ENCODE data around the gene CDH4. TPM values are rescaled to one million over a fixed set of nuclear protein-coding genes. Genes with fewer than 3 reads are reported as not detected.

Gene CDH4
- total and polyA plus RNA-seq, 2 of the 8 experiments (the other 6 are each of a cell fraction or from before 2014, with no cell fraction given) = 4.3 to 7.9 TPM

DNA sequence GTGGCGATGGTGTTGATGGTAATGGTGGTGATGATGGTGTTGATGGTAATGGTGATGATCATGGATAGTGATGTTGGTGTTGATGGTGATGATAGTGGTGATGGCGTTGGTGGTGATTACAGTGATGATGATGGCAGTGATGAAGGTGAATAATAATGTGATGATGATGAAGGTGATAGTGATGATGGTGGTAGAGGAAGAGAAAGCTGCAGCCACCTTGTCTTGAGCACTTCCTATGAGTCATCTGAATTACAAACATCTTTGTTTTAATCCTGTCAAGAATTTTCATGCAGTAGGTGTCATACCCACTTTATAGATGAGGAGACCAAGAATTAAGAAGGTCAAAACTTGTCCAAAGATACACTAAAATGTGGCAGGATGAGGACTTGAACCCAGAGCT, 571.2 kb downstream of the CDH4 start (continued):
- TF ChIP-seq, protein P1, sequence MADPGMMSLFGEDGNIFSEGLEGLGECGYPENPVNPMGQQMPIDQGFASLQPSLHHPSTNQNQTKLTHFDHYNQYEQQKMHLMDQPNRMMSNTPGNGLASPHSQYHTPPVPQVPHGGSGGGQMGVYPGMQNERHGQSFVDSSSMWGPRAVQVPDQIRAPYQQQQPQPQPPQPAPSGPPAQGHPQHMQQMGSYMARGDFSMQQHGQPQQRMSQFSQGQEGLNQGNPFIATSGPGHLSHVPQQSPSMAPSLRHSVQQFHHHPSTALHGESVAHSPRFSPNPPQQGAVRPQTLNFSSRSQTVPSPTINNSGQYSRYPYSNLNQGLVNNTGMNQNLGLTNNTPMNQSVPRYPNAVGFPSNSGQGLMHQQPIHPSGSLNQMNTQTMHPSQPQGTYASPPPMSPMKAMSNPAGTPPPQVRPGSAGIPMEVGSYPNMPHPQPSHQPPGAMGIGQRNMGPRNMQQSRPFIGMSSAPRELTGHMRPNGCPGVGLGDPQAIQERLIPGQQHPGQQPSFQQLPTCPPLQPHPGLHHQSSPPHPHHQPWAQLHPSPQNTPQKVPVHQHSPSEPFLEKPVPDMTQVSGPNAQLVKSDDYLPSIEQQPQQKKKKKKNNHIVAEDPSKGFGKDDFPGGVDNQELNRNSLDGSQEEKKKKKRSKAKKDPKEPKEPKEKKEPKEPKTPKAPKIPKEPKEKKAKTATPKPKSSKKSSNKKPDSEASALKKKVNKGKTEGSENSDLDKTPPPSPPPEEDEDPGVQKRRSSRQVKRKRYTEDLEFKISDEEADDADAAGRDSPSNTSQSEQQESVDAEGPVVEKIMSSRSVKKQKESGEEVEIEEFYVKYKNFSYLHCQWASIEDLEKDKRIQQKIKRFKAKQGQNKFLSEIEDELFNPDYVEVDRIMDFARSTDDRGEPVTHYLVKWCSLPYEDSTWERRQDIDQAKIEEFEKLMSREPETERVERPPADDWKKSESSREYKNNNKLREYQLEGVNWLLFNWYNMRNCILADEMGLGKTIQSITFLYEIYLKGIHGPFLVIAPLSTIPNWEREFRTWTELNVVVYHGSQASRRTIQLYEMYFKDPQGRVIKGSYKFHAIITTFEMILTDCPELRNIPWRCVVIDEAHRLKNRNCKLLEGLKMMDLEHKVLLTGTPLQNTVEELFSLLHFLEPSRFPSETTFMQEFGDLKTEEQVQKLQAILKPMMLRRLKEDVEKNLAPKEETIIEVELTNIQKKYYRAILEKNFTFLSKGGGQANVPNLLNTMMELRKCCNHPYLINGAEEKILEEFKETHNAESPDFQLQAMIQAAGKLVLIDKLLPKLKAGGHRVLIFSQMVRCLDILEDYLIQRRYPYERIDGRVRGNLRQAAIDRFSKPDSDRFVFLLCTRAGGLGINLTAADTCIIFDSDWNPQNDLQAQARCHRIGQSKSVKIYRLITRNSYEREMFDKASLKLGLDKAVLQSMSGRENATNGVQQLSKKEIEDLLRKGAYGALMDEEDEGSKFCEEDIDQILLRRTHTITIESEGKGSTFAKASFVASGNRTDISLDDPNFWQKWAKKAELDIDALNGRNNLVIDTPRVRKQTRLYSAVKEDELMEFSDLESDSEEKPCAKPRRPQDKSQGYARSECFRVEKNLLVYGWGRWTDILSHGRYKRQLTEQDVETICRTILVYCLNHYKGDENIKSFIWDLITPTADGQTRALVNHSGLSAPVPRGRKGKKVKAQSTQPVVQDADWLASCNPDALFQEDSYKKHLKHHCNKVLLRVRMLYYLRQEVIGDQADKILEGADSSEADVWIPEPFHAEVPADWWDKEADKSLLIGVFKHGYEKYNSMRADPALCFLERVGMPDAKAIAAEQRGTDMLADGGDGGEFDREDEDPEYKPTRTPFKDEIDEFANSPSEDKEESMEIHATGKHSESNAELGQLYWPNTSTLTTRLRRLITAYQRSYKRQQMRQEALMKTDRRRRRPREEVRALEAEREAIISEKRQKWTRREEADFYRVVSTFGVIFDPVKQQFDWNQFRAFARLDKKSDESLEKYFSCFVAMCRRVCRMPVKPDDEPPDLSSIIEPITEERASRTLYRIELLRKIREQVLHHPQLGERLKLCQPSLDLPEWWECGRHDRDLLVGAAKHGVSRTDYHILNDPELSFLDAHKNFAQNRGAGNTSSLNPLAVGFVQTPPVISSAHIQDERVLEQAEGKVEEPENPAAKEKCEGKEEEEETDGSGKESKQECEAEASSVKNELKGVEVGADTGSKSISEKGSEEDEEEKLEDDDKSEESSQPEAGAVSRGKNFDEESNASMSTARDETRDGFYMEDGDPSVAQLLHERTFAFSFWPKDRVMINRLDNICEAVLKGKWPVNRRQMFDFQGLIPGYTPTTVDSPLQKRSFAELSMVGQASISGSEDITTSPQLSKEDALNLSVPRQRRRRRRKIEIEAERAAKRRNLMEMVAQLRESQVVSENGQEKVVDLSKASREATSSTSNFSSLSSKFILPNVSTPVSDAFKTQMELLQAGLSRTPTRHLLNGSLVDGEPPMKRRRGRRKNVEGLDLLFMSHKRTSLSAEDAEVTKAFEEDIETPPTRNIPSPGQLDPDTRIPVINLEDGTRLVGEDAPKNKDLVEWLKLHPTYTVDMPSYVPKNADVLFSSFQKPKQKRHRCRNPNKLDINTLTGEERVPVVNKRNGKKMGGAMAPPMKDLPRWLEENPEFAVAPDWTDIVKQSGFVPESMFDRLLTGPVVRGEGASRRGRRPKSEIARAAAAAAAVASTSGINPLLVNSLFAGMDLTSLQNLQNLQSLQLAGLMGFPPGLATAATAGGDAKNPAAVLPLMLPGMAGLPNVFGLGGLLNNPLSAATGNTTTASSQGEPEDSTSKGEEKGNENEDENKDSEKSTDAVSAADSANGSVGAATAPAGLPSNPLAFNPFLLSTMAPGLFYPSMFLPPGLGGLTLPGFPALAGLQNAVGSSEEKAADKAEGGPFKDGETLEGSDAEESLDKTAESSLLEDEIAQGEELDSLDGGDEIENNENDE (IDR thresholded peaks at IDR 0.05; ENCODE audit: insufficient replicate concordance, low read length) = no peak
- TF ChIP-seq GTF2F1 (IDR thresholded peaks at IDR 0.05; ENCODE audit: borderline replicate concordance, low read depth, low read length) = no peak
- TF ChIP-seq TEAD4 (IDR thresholded peaks at IDR 0.05; ENCODE audit: low read depth, low read length) = no peak
- TF ChIP-seq, protein P2, sequence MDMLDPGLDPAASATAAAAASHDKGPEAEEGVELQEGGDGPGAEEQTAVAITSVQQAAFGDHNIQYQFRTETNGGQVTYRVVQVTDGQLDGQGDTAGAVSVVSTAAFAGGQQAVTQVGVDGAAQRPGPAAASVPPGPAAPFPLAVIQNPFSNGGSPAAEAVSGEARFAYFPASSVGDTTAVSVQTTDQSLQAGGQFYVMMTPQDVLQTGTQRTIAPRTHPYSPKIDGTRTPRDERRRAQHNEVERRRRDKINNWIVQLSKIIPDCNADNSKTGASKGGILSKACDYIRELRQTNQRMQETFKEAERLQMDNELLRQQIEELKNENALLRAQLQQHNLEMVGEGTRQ (IDR thresholded peaks at IDR 0.05; ENCODE audit: low read length) = no peak
- no peak for TF ChIP-seq GABPA (IDR thresholded peaks at IDR 0.05; ENCODE audit: borderline replicate concordance, insufficient read depth, low read length)
- no peak for TF ChIP-seq SIX5 (IDR thresholded peaks at IDR 0.05; ENCODE audit: low read depth, low read length)

Data from H1 (cell line).